Keratinocyte (primary cell): ENCODE measurements around the gene MTCL1.

Experiments used
- CTCF ChIP-seq, 3 experiments: IDR thresholded peaks in 1 of 3; conservative IDR thresholded peaks in 1 of 3; optimal IDR thresholded peaks in 1 of 3; 2 replicates in 2 of 3; 3 replicates in 1 of 3; pipeline versions ENCODE3 to v1.5.1; 2011; ENCODE audit warnings: low read length in 3 of 3, mild to moderate bottlenecking in 3 of 3, moderate library complexity in 2 of 3, control low read depth in 1 of 3, inconsistent platforms in 1 of 3; ENCODE audit not compliant: insufficient read depth in 2 of 3; ENCODE audit errors: extremely low read depth in 1 of 3
- EZH2 ChIP-seq: IDR thresholded peaks from one replicate; pipeline ENCODE4 v1.6.1; 2012; ENCODE audit warnings: inconsistent platforms, mild to moderate bottlenecking, low read length, moderate library complexity

- no peak for TF ChIP-seq CTCF (optimal IDR thresholded peaks at IDR 0.05 in 1 of 3, IDR thresholded peaks at IDR 0.05 in 1 of 3, conservative IDR thresholded peaks at IDR 0.05 in 1 of 3; ENCODE audit: extremely low read depth in 1 of 3, insufficient read depth in 2 of 3, low read length in 3 of 3)
- TF ChIP-seq EZH2: no peak
Observed at GRCh38 chr18:8757396-8757997, 52.1 kb downstream of the MTCL1 start.
